ENCODE results near the gene CCDC30.
"Not testable (repeated sequence)": the region's sequence is repeated elsewhere in the genome, so short reads cannot be mapped to it uniquely, and the experiment has no call there.

The CCDC30 gene

GRCh38 chr1:42466030-42466429, 2.9 kb downstream of the CCDC30 start:
- Histone ChIP-seq H3K4me3 (ENCODE audit: insufficient read length, low read depth) (no peak overlapping the region), H3K4me1 (ENCODE audit: insufficient read depth, insufficient read length) (no peaks in the 10 kb centered on the region), H3K9ac (ENCODE audit: insufficient read length, low read depth) (no peak overlapping the region), H3K27me3 (ENCODE audit: insufficient read depth, insufficient read length) (peaks cover 15% of the 10 kb centered on the region), H3K9me3 (ENCODE audit: insufficient read depth, low read length) (no peaks in the 10 kb centered on the region), H3K36me3 (ENCODE audit: insufficient read depth, insufficient read length, low read length) (peaks cover 3% of the 10 kb centered on the region)
- TF ChIP-seq ZNF274 (IDR thresholded peaks at IDR 0.05; ENCODE audit: low read depth, low read length) (no peak), YY1 (IDR thresholded peaks at IDR 0.05; ENCODE audit: insufficient read depth, insufficient read length) (no peak), SUZ12 (IDR thresholded peaks at IDR 0.05; ENCODE audit: extremely low read depth, insufficient read depth, insufficient read length) (no peak)
- no peak for DNase-seq (ENCODE audit: low read depth, low spot score)

DNA sequence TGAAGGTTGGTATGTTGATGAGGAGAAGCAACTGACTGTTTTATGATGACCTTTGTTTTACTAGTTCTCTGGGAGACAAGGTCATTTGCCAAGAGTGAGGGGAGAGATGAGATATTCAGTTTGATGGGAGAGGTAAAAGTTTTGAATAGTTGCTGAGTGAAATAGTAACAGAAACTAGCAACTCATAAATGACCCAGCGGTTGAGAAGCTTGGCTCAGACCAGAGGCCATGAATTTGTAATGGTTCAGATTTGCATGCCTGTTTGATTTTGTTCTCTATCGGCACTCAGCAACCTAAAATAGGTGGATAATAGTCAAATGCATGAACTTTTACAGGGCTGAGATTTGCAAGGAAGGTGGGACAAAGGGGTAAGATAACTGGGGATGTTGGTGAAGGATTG, 6.6 kb downstream of the CCDC30 start:
- no peaks in the 10 kb centered on the region for H3K9me3 ChIP-seq (ENCODE audit: insufficient read depth, low read length)
- H3K36me3 ChIP-seq (ENCODE audit: insufficient read depth, insufficient read length, low read length), result no peaks in the 10 kb centered on the region
- H3K27me3 ChIP-seq (ENCODE audit: insufficient read depth, insufficient read length), result peaks cover under 1% of the 10 kb centered on the region
- no peaks in the 10 kb centered on the region for H3K4me1 ChIP-seq (ENCODE audit: insufficient read depth, insufficient read length)
- no peak overlapping the region for H3K4me3 ChIP-seq (ENCODE audit: insufficient read length, low read depth)
- TF ChIP-seq ZNF274 (IDR thresholded peaks at IDR 0.05; ENCODE audit: low read depth, low read length), result no peak
- no peak for TF ChIP-seq SUZ12 (IDR thresholded peaks at IDR 0.05; ENCODE audit: extremely low read depth, insufficient read depth, insufficient read length)
- no peak for TF ChIP-seq YY1 (IDR thresholded peaks at IDR 0.05; ENCODE audit: insufficient read depth, insufficient read length)
- H3K9ac ChIP-seq (ENCODE audit: insufficient read length, low read depth), result no peak overlapping the region
- DNase-seq (ENCODE audit: low read depth, low spot score), result no peak

- H3K9me3 ChIP-seq (ENCODE audit: insufficient read depth, low read length), result no peaks in the 10 kb centered on the region
- H3K9ac ChIP-seq (ENCODE audit: insufficient read length, low read depth), result no peak overlapping the region
- no peaks in the 10 kb centered on the region for H3K36me3 ChIP-seq (ENCODE audit: insufficient read depth, insufficient read length, low read length)
- H3K4me3 ChIP-seq (ENCODE audit: insufficient read length, low read depth), result no peak overlapping the region
- TF ChIP-seq SUZ12 (IDR thresholded peaks at IDR 0.05; ENCODE audit: extremely low read depth, insufficient read depth, insufficient read length) (no peak), YY1 (IDR thresholded peaks at IDR 0.05; ENCODE audit: insufficient read depth, insufficient read length) (no peak), ZNF274 (IDR thresholded peaks at IDR 0.05; ENCODE audit: low read depth, low read length) (no peak)
- no peak for DNase-seq (ENCODE audit: low read depth, low spot score)
- no peaks in the 10 kb centered on the region for H3K27me3 ChIP-seq (ENCODE audit: insufficient read depth, insufficient read length)
- no peaks in the 10 kb centered on the region for H3K4me1 ChIP-seq (ENCODE audit: insufficient read depth, insufficient read length)
Observed at GRCh38 chr1:42476605-42477004, 13.5 kb downstream of the CCDC30 start.

DNA sequence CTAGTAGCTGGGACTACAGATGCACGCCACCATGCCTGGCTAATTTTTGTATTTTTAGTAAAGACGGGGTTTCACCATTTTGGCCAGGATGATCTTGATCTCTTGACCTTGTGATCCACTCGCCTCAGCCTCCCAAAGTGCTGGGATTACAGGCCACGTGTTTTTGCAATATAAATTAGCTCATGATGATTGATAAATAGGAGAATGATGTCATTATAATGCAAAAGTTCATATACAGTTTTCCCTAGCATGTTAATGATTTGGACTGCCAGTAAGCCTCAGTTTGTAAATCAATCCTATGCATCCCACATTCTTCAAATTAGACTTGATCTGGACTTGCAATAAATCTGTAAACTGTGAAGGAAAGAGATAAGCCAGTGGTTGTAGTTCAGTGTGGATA, 14.3 kb downstream of the CCDC30 start:
- H3K4me3 ChIP-seq (ENCODE audit: insufficient read length, low read depth); H3K27me3 ChIP-seq (ENCODE audit: insufficient read depth, insufficient read length); H3K36me3 ChIP-seq (ENCODE audit: insufficient read depth, insufficient read length, low read length); H3K4me1 ChIP-seq (ENCODE audit: insufficient read depth, insufficient read length); H3K9me3 ChIP-seq (ENCODE audit: insufficient read depth, low read length); H3K9ac ChIP-seq (ENCODE audit: insufficient read length, low read depth); DNase-seq (ENCODE audit: low read depth, low spot score): not testable (repeated sequence)

GRCh38 chr1:42477775-42478174, 14.7 kb downstream of the CCDC30 start:
- Histone ChIP-seq H3K4me1 (ENCODE audit: insufficient read depth, insufficient read length) (no peaks in the 10 kb centered on the region), H3K9ac (ENCODE audit: insufficient read length, low read depth) (no peak overlapping the region), H3K4me3 (ENCODE audit: insufficient read length, low read depth) (no peak overlapping the region), H3K36me3 (ENCODE audit: insufficient read depth, insufficient read length, low read length) (no peaks in the 10 kb centered on the region), H3K9me3 (ENCODE audit: insufficient read depth, low read length) (no peaks in the 10 kb centered on the region), H3K27me3 (ENCODE audit: insufficient read depth, insufficient read length) (no peaks in the 10 kb centered on the region)
- no peak for DNase-seq (ENCODE audit: low read depth, low spot score)
- TF ChIP-seq ZNF274 (IDR thresholded peaks at IDR 0.05; ENCODE audit: low read depth, low read length), result no peak
- no peak for TF ChIP-seq YY1 (IDR thresholded peaks at IDR 0.05; ENCODE audit: insufficient read depth, insufficient read length)
- no peak for TF ChIP-seq SUZ12 (IDR thresholded peaks at IDR 0.05; ENCODE audit: extremely low read depth, insufficient read depth, insufficient read length)

DNA sequence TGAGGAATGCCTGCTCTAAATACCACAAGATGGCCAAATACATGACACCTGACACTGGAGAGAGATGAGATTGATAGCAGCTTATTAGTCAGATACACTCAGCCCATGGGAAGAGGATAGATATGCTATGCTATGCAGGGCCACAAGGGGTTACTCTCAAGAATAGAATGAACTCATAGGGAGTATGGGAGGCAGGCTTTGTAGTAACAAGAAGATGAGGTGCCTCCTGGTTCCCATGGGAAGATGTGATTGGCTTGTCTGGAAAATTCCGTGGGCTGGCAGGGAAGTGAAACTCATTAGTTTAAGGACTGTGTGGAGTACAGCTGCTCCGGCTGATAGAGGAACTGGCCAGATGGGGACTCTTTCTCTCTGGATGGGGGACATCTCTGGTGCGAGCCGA, 16.5 kb downstream of the CCDC30 start:
- DNase-seq (ENCODE audit: low read depth, low spot score), result no peak
- H3K36me3 ChIP-seq (ENCODE audit: insufficient read depth, insufficient read length, low read length), result no peaks in the 10 kb centered on the region
- TF ChIP-seq SUZ12 (IDR thresholded peaks at IDR 0.05; ENCODE audit: extremely low read depth, insufficient read depth, insufficient read length) (no peak), ZNF274 (IDR thresholded peaks at IDR 0.05; ENCODE audit: low read depth, low read length) (no peak), YY1 (IDR thresholded peaks at IDR 0.05; ENCODE audit: insufficient read depth, insufficient read length) (no peak)

GRCh38 chr1:42480921-42481320, 17.8 kb downstream of the CCDC30 start:
- Histone ChIP-seq H3K36me3 (ENCODE audit: insufficient read depth, insufficient read length, low read length) (no peaks in the 10 kb centered on the region), H3K9ac (ENCODE audit: insufficient read length, low read depth) (no peak overlapping the region), H3K9me3 (ENCODE audit: insufficient read depth, low read length) (no peaks in the 10 kb centered on the region), H3K4me1 (ENCODE audit: insufficient read depth, insufficient read length) (no peaks in the 10 kb centered on the region), H3K4me3 (ENCODE audit: insufficient read length, low read depth) (no peak overlapping the region), H3K27me3 (ENCODE audit: insufficient read depth, insufficient read length) (no peaks in the 10 kb centered on the region)
- no peak for DNase-seq (ENCODE audit: low read depth, low spot score)
- TF ChIP-seq ZNF274 (IDR thresholded peaks at IDR 0.05; ENCODE audit: low read depth, low read length) (no peak), YY1 (IDR thresholded peaks at IDR 0.05; ENCODE audit: insufficient read depth, insufficient read length) (no peak), SUZ12 (IDR thresholded peaks at IDR 0.05; ENCODE audit: extremely low read depth, insufficient read depth, insufficient read length) (no peak)

More for the DNA sequence above, 16.5 kb downstream of the CCDC30 start:
- Histone ChIP-seq H3K27me3 (ENCODE audit: insufficient read depth, insufficient read length) (no peaks in the 10 kb centered on the region), H3K9ac (ENCODE audit: insufficient read length, low read depth) (no peak overlapping the region), H3K4me1 (ENCODE audit: insufficient read depth, insufficient read length) (no peaks in the 10 kb centered on the region), H3K9me3 (ENCODE audit: insufficient read depth, low read length) (no peaks in the 10 kb centered on the region), H3K4me3 (ENCODE audit: insufficient read length, low read depth) (no peak overlapping the region)

DNA sequence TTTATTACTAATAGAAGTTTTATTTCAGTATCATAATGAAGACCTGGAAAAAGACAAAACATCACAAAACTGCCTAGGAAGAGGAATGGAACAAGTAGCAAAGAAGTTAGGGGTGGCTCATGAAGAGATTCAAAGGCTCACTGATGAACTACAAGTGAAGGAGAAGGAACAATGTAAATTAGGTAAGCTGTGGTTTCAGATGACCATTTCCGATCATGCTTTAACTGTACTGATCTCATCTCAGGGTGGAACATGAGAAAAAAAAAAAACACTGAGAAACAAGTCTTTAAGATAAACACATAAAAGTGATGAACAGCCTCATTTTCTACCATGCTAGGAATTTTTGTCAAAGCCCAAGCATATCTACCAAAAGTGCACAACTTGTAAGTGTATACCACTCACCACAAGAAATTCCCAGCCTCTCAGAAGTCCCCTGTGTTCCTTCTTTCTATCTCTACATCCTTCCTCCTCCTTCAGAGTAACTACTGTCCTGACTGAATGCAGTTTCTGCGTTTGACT, 19.6 kb downstream of the CCDC30 start:
- Histone ChIP-seq H3K9ac (ENCODE audit: insufficient read length, low read depth) (no peak overlapping the region), H3K27me3 (ENCODE audit: insufficient read depth, insufficient read length) (no peaks in the 10 kb centered on the region), H3K9me3 (ENCODE audit: insufficient read depth, low read length) (no peaks in the 10 kb centered on the region), H3K4me1 (ENCODE audit: insufficient read depth, insufficient read length) (no peaks in the 10 kb centered on the region), H3K4me3 (ENCODE audit: insufficient read length, low read depth) (no peak overlapping the region), H3K36me3 (ENCODE audit: insufficient read depth, insufficient read length, low read length) (no peaks in the 10 kb centered on the region)
- DNase-seq (ENCODE audit: low read depth, low spot score), result no peak
- no peak for TF ChIP-seq SUZ12 (IDR thresholded peaks at IDR 0.05; ENCODE audit: extremely low read depth, insufficient read depth, insufficient read length)
- no peak for TF ChIP-seq ZNF274 (IDR thresholded peaks at IDR 0.05; ENCODE audit: low read depth, low read length)
- TF ChIP-seq YY1 (IDR thresholded peaks at IDR 0.05; ENCODE audit: insufficient read depth, insufficient read length), result no peak

All from NT2/D1 (cell line).